Measurements from ENCODE around the gene WNT2. TPM values are rescaled to one million over a fixed set of nuclear protein-coding genes. Genes with fewer than 3 reads are reported as not detected.

The WNT2 gene
- total and polyA plus RNA-seq, 2 donors (not counting 1 experiment from before 2014, with no cell fraction given) = not detected

DNA sequence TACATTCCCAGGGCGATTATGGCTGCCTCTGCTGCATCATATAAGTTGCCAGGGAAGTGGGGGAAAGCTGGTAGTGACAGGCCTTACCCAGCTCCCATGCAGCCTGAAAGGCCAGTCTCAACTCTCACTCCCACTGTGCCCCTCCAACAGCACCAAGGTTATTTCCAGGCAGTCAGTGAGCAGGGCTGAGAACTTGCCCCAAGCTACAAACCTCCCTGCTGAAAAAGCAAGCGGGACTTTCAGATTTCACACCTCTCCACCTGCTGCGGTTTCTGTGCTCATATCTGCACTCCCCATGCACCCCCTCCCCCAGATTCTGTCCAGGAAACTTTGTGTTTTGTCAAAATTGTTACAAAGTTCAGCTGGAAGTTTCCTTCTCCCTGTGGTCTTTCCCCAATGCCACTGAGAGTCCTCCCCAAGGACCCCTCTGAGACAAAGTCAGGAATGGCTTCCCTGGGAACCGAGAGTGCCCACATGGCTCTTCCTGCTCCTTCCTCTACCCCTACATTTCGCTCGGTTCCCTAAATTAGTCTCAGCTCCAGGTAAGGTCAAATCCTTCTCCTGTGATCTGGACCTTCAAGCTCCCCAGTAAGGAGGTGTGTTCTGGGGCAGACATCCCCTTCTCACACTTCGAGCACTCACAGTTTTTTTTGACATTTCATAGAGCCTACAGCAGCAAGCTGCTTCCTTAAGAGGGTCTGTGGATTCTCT, 25.3 kb upstream of the WNT2 start:
- H3K9ac ChIP-seq (ENCODE audit: low read length) = no peak overlapping the region
- no peak overlapping the region for H3K27ac ChIP-seq (ENCODE audit: low read length in 2 of 2)
- intact Hi-C loops (cut with micrococcal nuclease) = no loop called here
- no peaks in the 10 kb centered on the region for H3K79me2 ChIP-seq (ENCODE audit: control insufficient read depth, insufficient read depth, low read length)
- CTCF ChIA-PET = no interaction called here
- H3K4me3 ChIP-seq (ENCODE audit: control extremely low read depth in 1 of 5, extremely low read depth in 1 of 5, insufficient read depth in 1 of 5, low read depth in 2 of 5, low read length in 4 of 5) = no peak overlapping the region
- Mint-ChIP-seq H3K4me1 (no peaks in the 10 kb centered on the region), H3K27me3 (peaks cover 17% of the 10 kb centered on the region), H3K27ac (no peak overlapping the region), H3K9me3 (ENCODE audit: insufficient read depth) (peaks cover 3% of the 10 kb centered on the region), H3K4me3 (no peak overlapping the region)
- no peaks in the 10 kb centered on the region for H4K20me1 ChIP-seq (ENCODE audit: control insufficient read depth, insufficient read depth, low read length, poor library complexity, severe bottlenecking)
- H3K9me3 ChIP-seq (ENCODE audit: control extremely low read depth in 1 of 3, control insufficient read depth in 2 of 3, insufficient read depth in 1 of 3, low read length in 2 of 3) = peaks cover 0 to 3% (median 0%) of the 10 kb centered on the region in 3 donors
- H3K36me3 ChIP-seq (replicated peaks in 1 of 2; ENCODE audit: control extremely low read depth in 1 of 2, control insufficient read depth in 1 of 2, extremely low read depth in 1 of 2, insufficient read depth in 2 of 2, low read length in 1 of 2) = no peaks in the 10 kb centered on the region
- no peaks in the 10 kb centered on the region for H3K4me1 ChIP-seq (ENCODE audit: control insufficient read depth in 2 of 2, insufficient read depth in 2 of 2, low read length in 2 of 2)
- POLR2A ChIA-PET = no interaction called here
- ATAC-seq (ENCODE audit: low read depth) (no peak), DNase-seq (no peak)
- H3K4me2 ChIP-seq (replicated peaks; ENCODE audit: low read depth, low read length, poor library complexity, severe bottlenecking) = no peak overlapping the region
- H3K27me3 ChIP-seq (replicated peaks in 1 of 4; ENCODE audit: control extremely low read depth in 1 of 4, control insufficient read depth in 3 of 4, insufficient read depth in 4 of 4, low read length in 3 of 4) = peaks cover 0 to 3% (median 0%) of the 10 kb centered on the region in 4 experiments
- TF ChIP-seq CTCF (IDR thresholded peaks at IDR 0.05) (no peak), EZH2 (IDR thresholded peaks at IDR 0.05; ENCODE audit: borderline replicate concordance, insufficient read depth, low read depth, low read length, poor library complexity, severe bottlenecking) (no peak)
- WGBS (ENCODE audit: insufficient coverage) = 100% methylated on average over 3 of the region's 7 CpGs
- H2AFZ ChIP-seq (ENCODE audit: insufficient read depth, low read depth, low read length, poor library complexity, severe bottlenecking) = no peak overlapping the region

- no peak overlapping the region for H3K4me3 ChIP-seq (ENCODE audit: control extremely low read depth in 1 of 5, extremely low read depth in 1 of 5, insufficient read depth in 1 of 5, low read depth in 2 of 5, low read length in 4 of 5)
- H3K9me3 Mint-ChIP-seq (ENCODE audit: insufficient read depth) = peaks cover 3% of the 10 kb centered on the region
- ATAC-seq (ENCODE audit: low read depth) = no peak
- H3K27ac ChIP-seq (ENCODE audit: low read length in 2 of 2) = no peak overlapping the region
- peaks cover 17% of the 10 kb centered on the region for H3K27me3 Mint-ChIP-seq
- H3K36me3 ChIP-seq (replicated peaks in 1 of 2; ENCODE audit: control extremely low read depth in 1 of 2, control insufficient read depth in 1 of 2, extremely low read depth in 1 of 2, insufficient read depth in 2 of 2, low read length in 1 of 2) = no peaks in the 10 kb centered on the region
- POLR2A ChIA-PET = no interaction called here
- no peak overlapping the region for H3K4me2 ChIP-seq (replicated peaks; ENCODE audit: low read depth, low read length, poor library complexity, severe bottlenecking)
- CTCF ChIA-PET = no interaction called here
- H4K20me1 ChIP-seq (ENCODE audit: control insufficient read depth, insufficient read depth, low read length, poor library complexity, severe bottlenecking) = no peaks in the 10 kb centered on the region
- WGBS (ENCODE audit: insufficient coverage) = 81% methylated on average over 6 of the region's 6 CpGs
- no peaks in the 10 kb centered on the region for H3K79me2 ChIP-seq (ENCODE audit: control insufficient read depth, insufficient read depth, low read length)
- no peak for TF ChIP-seq EZH2 (IDR thresholded peaks at IDR 0.05; ENCODE audit: borderline replicate concordance, insufficient read depth, low read depth, low read length, poor library complexity, severe bottlenecking)
- no peak for TF ChIP-seq CTCF (IDR thresholded peaks at IDR 0.05)
- H3K4me3 Mint-ChIP-seq = no peak overlapping the region
- H3K27me3 ChIP-seq (replicated peaks in 1 of 4; ENCODE audit: control extremely low read depth in 1 of 4, control insufficient read depth in 3 of 4, insufficient read depth in 4 of 4, low read length in 3 of 4) = peaks cover 0 to 3% (median 0%) of the 10 kb centered on the region in 4 experiments
- no peaks in the 10 kb centered on the region for H3K4me1 Mint-ChIP-seq
- no peak overlapping the region for H3K27ac Mint-ChIP-seq
- H3K9me3 ChIP-seq (ENCODE audit: control extremely low read depth in 1 of 3, control insufficient read depth in 2 of 3, insufficient read depth in 1 of 3, low read length in 2 of 3) = peaks cover 0 to 3% (median 0%) of the 10 kb centered on the region in 3 donors
- H2AFZ ChIP-seq (ENCODE audit: insufficient read depth, low read depth, low read length, poor library complexity, severe bottlenecking) = no peak overlapping the region
- intact Hi-C loops (cut with micrococcal nuclease) = no loop called here
- no peak for DNase-seq
- no peak overlapping the region for H3K9ac ChIP-seq (ENCODE audit: low read length)
- H3K4me1 ChIP-seq (ENCODE audit: control insufficient read depth in 2 of 2, insufficient read depth in 2 of 2, low read length in 2 of 2) = no peaks in the 10 kb centered on the region
Observed at GRCh38 chr7:117347480-117347879, 24.6 kb upstream of the WNT2 start.
